Fibroblast of mammary gland (primary cell): ENCODE measurements around the gene POU6F2.

Source experiments
- DNase-seq: peaks from one replicate; pipeline ENCODE4 v3.0.0-alpha.2; 2010; ENCODE audit warnings: low read depth
- H3K4me3 ChIP-seq: 2 replicates; pipeline ENCODE4 v1.5.1; 2011; ENCODE audit warnings: low read depth, mild to moderate bottlenecking, low read length, moderate library complexity; ENCODE audit not compliant: control insufficient read depth
- CTCF ChIP-seq: conservative IDR thresholded peaks from 2 replicates; pipeline ENCODE4 v1.5.1; 2011; ENCODE audit warnings: low read depth, low read length, inconsistent platforms; ENCODE audit not compliant: control insufficient read depth, insufficient read depth

POU6F2 gene

GRCh38 chr7:39291628-39292410, 314.1 kb downstream of the POU6F2 start:
- TF ChIP-seq CTCF, result no peak
- H3K4me3 ChIP-seq, result no peak overlapping the region
- DNase-seq, result no peak

- no peak for DNase-seq
- no peak overlapping the region for H3K4me3 ChIP-seq
- no peak for TF ChIP-seq CTCF
These were observed 315.5 kb downstream of the POU6F2 start for GRCh38 chr7:39293056-39293823.

GRCh38 chr7:39294022-39294421, 316.3 kb downstream of the POU6F2 start:
- H3K4me3 ChIP-seq, result no peak overlapping the region
- no peak for TF ChIP-seq CTCF
- no peak for DNase-seq

DNA sequence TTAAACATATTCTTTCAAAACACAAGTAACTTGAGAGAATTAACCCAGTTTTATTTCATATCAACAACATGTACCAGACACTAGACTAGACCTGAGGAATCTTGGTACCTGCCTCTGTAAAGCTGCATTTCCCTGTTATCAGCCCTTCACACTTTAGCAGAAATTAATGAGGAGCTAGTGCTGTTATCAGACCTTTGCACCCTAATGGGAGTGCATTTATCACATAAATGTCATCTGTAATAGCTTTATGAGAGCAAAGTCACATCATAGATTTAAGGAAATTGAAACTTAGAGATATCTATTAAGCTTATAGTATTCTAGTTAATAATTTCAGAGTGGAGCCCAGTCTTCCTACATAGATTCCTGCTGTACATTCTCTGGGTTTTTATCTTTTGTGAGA, 318.1 kb downstream of the POU6F2 start:
- DNase-seq, result no peak
- TF ChIP-seq CTCF, result no peak
- H3K4me3 ChIP-seq, result no peak overlapping the region

GRCh38 chr7:39299695-39300094, 322.0 kb downstream of the POU6F2 start:
- no peak for TF ChIP-seq CTCF
- H3K4me3 ChIP-seq, result no peak overlapping the region
- no peak for DNase-seq

GRCh38 chr7:39300276-39300675, 322.6 kb downstream of the POU6F2 start:
- TF ChIP-seq CTCF, result no peak
- no peak for DNase-seq
- H3K4me3 ChIP-seq, result no peak overlapping the region

GRCh38 chr7:39301543-39301942, 323.8 kb downstream of the POU6F2 start:
- DNase-seq, result no peak
- no peak overlapping the region for H3K4me3 ChIP-seq

More at GRCh38 chr7:39301543-39301942, 323.8 kb downstream of the POU6F2 start:
- TF ChIP-seq CTCF, result no peak
